CD4-positive, alpha-beta T cell treated with Interleukin-15 for 1 hour (primary cell): ENCODE results near the gene PEPD.

Experiments
- DNase-seq: peaks from one replicate; pipeline ENCODE4 v3.0.0-alpha.2; 2020

The PEPD gene

DNA sequence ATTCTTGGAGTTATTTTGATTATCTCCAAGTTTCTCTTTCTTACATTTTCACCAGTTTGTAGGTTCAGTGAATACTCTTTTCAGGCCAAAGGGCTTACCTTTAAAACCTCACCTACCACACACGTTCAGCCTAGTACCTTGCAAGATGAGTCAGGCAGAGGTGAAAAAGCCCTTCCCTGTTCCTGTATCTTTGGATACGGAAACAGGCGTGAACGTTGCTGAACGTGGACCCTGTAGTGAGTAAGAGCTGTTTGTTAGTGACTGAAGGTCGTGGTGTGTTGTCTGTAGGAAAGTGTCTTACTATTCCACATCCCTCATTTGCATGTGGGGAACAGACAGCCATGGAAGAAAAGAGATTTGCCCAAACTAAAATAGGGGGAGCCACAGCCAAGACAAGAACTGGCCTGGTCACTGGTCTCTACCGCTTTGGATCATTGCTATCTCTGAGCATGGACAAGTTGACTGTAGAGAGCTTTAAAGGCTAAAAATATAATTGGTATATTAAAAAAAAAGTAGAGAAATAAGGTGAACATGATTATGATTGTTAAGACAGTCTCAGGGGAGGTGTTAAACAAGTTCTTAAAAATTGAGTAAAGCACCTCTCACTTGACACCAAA is 144.5 kb downstream of the PEPD start:
- DNase-seq = no peak

DNA sequence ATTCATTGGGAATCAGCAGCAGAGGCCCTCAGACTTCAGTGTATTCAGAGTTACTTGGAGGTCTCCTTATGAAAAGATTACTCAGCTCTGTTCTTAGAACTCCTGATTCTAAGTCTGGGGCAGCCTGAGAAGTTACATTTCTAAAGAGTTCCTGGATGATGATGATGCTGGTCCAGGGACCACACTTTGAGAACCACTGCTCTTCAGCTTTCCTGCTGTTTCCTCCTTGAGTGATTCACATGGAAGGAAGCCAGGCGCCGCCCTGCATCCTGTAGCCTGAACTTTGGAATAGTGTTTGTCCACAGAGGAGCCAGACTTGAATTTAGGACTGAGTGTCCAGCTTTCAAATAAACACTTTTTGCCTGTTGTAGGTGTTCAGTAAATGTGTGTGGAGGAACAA is 145.2 kb downstream of the PEPD start:
- DNase-seq = no peak

DNA sequence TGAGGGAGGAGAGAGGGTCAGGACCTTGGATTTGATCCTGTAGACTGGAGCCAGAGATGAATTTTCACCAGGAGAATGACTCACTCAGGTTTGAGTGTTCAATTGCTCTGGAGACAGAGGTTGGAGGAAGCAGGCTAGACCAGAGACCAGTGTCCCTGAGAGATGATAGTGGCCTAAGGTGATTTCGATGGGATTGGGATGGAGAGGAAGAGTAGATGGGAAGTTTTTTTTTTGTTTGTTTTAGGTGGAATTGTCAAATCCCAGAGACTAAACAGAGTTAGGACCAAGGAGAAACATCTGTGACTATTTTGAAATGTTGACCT is 145.8 kb downstream of the PEPD start:
- DNase-seq = no peak

DNA sequence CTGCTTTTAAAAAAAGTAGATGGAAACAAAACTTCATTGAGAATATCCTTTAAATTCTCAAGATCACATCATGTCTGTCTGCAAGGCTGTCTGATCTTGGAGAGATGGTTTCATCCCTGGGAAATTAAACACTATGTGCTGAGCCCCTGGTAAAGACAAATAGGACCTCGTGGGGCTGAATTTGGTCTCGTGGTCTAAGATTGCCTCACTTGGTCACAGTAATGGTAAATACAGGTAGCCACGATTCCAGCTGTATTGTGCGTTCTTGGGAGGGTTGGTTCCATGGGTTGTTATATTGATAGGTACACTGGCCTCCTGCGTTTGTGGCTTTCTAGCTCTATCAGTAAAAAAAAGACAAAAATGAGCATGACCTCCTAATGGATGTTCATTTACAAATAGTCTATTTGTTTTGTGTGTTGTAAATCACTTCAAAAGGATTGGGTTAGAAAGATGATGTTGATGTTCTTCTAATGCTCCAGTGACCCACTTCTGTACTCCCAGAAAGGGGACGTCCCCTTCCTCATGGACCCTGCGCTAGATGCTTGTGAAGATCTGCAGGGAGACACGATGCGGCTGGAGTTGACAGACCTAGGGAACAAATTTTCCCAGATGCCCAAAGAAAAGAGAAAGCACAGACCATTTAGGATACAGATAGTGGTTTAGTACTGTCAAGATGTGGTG is 146.3 kb downstream of the PEPD start:
- no peak for DNase-seq

DNA sequence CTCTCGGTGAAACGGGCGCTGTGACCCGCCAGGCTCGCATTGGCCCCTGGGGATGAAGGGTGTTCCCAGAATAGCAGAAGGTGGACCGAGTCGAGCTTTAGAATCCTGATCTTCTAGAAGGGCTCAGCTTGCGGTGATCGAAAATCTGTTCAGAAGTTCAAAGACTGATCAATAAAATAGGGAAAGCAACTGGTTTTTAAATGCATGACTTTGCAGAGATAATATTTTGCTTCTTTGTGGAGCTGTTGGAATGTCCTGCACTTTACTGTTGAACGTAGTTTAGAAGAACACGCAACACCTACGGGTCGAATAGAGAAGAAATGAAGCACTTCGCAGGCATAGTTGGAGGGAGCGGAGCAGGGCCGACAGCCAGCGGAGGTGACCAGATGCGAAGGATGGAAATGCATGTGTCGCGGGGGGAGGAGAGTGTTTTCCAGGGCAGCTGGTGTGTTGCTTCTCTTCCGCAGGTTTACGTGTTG is 147.3 kb downstream of the PEPD start:
- DNase-seq = no peak

DNA sequence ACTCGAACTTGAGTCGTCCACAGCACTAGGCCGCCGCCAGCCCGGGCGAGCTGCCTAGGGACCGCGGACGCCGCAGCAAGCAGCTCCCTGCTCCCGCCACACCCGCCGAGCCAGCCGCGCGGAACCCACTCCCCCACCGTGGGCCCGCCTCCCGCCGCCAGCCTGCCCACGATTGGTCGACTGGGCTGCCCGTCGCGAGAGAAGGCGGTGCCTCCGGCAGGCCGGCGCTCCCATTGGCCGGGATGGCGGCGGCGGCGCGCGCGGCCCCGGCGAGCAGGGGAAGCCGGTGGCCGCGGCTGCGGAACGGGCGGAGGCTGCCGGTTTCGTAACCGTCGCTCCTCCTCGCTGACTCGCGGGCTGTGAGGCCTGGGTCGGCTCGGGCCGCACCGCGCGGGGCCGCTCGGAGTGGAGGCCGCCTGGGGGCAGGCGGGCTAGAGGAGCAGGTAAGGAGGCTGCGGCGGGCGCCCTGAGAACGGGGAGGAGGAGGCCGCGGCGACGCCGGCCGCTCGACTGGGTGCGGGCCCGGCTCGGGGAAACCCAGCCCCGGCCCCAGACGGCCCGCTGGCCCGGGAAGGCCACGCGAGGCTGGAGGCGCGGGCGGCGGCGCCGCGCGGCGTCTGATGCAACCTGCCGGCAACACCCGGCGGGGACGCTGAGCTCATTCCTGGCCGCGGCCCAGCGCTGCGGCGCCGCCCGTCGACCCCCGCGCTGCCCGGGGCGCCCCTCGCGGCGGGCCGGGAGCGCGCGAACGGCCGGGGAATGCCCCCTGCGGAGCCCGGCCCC is 147.9 kb downstream of the PEPD start, which contains the start of gene CEBPG:
Gene CEBPG, plus strand, starts transcription at position 257 of the 783 bp plus-strand sequence. CDS start 5,531 bp downstream, outside the sequence.
- DNase-seq = peak; percentile 92

DNA sequence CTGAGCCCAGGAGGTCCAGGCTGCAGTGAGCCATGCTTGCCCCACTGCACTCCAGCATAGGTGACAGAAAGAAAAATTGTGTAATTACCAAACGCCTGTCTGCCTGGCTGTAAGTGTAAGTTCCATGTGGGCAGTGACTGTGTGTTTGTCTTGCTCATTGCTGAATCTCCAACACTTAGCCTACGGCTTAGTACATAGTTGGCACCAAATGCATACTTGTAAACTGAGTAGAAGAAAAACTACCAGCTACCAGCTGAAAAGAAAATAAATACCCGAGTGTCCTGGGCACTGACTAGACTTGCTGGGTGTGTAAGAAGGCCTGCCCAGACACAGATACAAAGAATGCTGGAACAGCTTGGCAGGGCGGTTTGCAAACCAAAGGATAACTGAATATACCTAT is 150.8 kb downstream of the PEPD start:
- DNase-seq = no peak

DNA sequence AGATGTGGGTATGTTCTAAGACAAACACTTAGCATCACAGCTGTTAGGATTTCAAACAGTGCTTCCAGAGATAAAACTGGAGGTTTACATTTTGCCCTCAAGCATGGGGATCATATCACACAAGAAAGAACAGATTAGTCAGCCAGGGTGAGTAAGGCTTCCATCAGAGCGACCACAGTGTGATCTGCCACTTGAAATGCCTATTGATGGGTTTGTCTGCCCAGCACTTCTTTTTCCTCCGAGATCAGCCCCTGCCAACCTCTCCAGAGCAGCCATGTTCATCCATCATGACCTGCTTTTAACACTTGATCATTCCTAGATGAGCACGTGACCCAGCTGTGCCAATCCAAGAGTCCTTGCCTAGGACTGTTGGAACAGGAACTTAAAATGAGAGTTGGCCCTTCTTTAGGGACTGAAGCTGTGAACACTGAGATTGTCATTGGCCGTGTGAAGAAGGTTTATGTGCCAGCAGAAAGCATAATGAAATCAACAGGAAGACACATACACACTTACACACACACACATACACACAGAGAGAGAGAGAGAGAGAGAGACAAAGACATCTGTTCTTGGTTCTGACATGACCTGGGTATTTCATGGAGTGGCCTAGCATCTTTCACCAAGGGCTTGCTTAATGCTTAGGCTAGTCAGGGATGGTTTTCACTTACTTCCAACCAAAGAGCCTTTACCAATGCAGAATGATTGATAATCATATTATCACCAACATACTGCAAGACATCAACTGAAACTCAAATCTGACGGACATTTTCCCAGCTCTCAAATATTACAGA is 153.3 kb downstream of the PEPD start:
- no peak for DNase-seq

DNA sequence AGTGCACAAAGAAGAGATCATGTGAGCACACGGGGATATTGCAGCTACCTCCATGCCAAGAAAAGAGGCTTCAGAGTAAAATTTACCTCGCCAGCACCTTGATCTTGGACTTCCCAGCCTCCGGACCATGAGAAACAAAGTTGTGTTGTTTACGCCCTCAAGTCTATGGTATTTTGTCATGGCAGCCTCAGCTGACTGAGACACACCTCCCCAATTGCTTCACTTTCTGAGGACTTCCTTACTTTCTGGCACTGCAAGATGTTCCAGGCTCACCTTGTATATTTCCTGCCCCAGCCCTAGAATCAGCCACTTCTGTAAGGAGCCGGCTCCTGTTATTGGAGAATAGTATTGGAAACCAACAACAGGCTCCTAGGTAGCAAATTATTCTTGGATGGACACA is 154.7 kb downstream of the PEPD start:
- no peak for DNase-seq

DNA sequence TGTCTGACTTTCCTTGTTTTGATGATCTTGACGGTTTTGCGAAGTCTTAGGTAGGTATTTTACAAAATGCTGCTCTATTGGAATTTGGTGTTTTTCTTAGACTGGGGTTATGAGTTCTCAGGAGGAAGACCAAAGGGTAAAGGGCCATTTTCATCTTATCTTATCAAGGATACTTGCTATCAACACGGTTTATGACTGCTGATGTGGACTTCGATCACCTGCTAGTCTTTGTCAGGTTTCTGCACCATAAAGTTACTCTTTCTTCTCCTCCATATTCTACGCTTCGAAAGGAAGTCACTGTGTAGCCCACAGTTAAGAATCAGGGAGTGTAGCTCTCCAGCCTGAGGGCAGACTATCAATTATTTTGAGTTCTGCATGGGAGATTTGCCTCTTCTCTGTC is 155.5 kb downstream of the PEPD start:
- DNase-seq = no peak

DNA sequence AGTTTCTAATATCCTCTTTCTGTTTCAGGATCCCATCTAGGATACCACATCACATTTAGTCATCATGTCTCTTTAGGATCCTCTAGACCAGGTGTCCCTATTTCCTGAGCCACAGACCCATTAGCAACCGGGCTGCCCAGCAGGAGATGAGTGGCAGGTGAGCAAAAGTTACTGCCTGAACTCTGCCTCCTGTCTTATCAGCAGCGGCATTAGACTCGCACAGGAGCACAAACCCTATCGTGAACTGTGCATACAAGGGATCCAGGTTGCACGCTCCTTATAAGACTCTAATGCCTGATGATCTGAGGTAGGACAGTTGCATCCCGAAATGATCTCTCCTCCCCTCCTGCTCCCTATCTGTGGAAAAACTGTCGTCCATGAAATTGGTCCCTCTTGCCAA is 155.9 kb downstream of the PEPD start:
- no peak for DNase-seq

DNA sequence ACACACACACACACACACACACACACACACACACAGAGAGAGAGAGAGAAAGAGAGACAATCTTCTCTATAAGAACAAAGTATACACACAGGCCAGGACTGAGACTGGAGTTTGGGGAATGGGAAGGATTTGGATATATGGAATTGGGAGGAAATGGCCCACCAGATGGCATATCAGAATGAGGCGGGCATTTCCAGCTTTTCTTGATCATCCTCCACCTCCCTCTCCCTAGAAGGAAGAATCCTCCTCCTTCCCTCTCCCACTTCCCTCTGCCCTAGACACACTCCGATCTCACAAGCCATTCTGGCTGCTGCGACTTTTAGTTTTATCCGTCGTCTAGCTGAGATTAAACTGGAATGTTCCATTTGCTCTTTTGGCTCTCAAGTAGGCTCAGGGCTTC is 158.1 kb downstream of the PEPD start:
- DNase-seq = no peak

DNA sequence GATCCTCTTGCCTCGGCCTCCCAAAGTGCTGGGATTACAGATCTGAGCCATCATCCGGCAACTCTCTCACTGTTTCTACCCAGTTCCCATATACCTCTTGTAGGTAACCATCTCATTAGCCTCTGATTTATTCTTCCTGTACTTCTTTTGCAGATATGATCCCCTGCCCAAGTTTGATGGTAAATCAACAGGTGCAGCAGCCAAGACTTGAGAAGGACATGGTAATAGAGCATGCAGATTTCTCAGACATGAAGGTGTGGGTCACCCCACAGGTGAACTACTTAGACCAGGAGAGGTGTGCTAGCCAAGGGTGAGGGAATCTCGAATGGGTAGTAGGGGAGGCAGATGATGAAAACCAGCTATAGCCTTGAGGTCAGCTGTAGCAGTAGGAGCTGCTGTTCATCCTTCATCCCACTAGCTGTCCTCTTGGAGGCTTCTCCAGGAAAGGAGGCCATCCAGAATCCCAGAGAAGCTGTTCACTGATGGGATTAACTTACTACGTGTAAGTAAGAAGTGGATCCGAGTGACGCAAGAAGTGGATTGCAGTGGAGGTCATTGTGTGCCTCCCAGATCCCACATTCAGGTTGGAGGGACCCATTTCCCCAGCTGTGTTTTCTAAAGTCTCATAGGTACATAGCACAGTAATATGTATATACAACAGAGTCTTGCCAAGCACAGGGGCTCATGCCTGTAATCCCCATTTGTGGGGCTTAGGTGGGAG is 158.9 kb downstream of the PEPD start:
- DNase-seq = no peak

DNA sequence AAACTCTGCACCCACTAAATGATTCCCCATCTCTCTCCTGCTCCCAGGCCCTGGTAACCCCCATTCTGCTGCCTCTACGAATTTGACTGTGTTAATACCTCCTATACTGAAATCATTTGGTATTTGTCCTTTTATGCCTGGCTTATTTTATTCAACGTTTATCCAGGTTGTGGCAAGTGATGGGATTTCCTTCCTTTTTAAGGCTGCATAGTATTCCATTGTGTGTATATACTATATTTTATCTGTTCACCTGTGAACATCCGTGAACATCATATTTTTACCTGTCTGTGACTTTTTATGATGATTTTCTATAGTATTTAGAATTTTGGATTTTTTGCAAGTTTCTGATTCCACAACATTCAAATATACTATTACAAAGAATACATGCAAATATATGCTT is 162.0 kb downstream of the PEPD start:
- DNase-seq = no peak

DNA sequence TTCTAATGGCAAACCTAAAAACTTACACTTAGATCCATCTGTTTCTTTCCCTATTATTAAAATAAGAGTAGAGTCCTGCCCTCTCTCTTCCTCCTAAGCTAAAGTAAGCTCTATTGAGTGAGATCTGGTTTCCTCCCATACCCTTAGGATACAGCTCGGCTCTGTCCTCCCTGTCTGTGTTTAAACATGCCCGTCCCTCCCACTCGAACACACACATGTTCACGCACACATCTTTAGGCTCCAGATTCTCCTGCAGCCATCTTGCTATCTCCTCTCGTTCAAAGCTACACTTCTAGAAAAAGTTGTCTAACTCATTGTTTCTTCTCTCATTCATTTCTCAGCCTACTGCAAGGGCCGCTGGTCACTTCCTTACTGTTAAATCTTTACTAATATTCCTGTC is 163.2 kb downstream of the PEPD start:
- no peak for DNase-seq

DNA sequence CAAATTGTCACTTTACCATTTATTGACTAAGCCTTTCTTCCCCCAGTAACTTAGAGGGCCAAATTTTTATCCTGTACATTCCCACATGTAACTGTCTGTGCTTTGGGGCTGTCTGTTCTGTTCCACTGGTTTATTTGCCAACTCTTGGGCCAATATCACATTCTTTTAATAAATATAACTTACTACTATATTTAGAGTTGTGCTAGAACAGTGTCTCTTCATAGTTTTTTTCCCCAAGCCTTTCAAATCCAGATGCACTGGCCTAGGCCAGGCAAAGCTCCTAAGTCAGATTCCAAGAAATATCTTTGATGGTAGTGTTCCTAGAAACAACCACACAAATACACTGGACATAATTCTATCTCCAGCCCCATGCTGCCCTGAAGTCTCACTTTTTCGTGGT is 164.0 kb downstream of the PEPD start:
- no peak for DNase-seq

DNA sequence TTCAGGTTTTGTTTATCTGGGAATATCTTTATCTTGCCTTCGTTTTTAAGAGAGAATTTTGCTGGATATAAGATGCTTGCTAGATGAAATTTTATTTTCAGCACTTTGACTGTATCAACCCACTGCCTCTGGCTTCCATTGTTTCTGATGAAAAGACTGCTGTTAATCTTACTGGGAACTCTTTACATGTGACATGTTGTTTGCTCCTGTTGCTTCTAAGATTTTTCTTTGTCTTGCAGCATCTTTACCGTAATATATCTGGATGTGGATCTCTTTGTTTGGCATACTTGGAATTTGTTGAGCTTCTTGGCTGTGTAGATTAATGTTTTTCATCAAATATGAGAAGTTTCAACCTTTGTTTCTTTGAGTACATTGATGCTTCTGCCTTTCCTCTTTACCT is 166.1 kb downstream of the PEPD start:
- no peak for DNase-seq

DNA sequence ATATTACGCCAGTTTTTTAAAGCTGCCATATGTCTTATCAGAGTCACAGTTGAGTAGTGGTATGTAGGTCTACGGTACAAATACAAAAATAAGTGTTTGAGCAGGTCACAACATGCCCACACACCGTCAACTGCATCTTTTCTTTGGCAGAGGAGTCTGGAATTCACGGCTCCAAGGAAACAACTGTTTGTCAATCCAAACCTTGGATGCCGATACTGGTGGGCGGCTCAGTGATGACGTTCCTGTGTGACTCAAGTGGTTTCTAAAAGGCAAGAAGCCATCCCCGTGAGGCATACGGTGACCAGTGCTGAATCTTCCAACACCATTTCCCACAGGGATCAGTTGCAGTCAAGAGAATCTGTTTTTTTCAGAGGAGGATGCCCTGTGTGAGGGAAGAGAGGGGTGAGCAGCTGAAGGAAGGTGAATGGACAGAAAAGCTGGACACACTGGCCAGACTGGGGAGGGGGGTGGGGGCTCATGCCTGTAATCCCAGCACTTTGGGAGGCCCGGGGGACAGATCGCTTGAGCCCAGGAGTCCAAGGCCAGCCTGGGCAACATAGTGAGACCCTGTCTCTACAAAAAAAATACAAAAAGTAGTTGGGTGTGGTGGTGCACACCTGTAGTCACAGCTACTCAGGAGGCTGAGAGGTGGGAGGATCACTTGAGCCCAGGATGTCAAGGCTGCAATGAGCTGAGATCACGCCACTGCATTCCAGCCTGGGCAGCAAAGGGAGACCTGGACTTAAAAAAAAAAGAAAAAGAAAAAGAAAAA is 170.9 kb downstream of the PEPD start:
- DNase-seq = no peak

DNA sequence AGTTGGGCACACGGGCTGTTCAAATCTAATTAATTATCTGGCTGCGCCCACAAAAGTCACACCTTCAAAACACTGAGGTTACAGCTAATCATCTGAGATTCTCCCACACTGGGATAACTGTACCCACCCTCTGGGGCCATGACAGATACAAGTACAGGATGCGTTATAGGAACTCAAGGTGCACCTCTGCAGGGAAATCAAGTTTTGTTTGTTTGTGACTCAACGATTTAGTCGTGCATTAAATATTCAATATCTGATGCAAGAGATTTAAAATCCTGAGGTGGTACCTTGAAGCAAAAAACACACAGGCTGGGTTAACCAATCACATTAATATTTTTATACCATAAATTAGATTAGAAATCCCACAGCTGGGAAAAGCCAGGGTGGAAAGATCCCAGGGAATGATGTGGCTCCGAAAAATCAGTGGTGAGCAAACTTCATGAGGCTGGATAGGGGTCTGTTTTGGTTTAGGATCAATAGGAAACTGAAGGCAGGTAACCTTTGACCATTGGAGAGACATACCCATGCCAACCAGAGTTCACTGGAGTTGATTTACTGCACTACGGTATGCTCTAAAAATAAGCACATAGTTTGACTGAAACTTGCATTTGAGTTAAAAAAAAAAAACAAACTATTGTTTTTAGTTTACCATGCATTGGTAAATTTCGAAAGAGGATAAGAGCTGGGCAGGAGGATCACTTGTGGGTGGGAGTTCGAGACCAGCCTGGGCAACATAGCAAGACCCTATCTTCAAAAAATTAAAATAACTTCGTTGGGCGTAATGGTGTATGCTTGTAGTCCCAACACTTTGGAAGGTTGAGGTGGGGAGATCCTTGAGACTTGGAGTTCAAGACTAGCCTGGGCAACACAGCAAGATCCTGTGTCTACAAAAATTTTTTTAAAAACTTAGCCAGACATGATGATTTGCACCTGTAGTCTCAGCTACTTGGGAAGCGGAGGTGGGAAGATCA is 172.0 kb downstream of the PEPD start:
- DNase-seq = no peak

DNA sequence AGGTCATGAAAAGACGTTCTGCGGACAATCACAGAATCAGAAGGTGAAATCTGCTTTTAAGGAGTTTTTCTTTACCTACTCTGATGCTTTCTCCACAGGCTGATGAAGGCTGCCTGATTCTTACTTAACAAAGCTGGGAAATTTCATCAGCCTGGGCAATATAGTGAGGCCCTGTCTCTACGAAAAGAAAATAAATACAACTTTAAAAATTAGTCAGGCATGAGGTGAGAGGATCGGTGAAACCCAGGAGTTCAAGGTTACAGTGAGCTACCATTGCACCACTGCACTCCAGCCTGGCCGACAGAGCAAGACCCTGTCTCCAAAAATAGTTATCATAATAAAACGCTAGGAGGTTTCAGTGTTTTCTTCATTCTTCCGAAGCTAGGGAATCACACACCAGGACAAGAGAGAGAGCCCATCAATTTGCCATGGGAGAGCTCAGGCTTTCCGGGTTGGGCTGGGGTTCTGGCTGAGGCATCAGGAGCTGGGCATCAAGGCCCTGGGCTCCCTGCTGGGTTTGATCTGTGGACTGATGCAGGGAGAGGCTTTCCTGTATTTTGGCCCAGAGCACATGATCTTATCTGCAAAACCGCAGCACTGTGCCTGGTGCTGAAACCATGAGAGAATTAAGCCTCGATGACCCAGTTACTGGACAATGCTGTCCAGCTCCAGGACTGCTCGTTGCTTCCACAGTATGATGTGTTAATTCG is 173.1 kb downstream of the PEPD start:
- no peak for DNase-seq
